AG08396 (cell line): ENCODE measurements around the gene TJP3.

Experiments
- DNase-seq: peaks from one replicate; pipeline ENCODE4 v3.0.0; 2012; ENCODE audit warnings: low spot score, mixed read lengths

Gene TJP3

DNA sequence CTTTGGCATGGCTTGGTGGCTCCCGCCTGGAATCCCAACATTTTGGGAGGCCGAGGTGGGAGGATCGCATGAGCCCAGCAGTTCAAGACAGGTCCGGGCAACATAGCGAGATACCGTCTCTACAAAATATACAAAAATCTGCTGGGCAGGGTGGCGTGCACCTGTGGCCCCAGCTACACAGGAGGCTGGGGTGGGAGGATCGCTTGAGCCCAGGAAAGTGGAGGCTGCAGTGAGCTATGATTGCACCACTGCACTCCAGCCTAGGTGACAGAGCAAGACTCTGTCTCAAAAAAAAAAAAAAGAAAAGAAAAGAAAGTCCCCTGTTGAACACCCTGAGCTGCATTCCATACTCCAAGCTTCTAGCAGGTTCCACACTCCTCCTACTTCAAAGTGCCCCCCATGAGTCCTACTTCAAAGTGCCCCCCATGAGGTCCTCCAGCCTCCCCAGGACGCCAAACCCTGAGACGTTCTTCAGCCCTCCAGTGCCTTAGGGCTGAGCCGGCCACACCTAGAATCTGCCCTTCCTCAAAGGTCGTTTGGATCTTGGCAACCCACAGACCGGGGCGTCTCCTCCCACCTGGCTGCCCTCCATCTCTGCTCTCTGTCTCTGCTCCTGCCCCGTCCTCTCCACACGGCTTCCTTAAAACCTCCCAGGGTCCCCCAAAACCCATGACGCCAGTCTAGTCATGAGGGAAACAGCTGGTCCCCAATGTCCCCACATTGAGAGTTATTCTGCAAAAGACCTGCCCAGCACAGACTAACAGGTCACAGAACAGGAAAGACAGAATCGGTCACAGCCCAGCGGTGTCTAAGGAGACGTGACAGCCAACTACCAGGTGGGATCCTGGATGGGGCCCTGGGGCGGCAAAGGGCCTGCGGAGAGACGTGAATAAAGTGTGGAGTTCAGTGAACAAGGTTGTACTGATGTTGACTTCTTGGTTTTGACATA, 4.8 kb downstream of the TJP3 start:
- DNase-seq = no peak

DNA sequence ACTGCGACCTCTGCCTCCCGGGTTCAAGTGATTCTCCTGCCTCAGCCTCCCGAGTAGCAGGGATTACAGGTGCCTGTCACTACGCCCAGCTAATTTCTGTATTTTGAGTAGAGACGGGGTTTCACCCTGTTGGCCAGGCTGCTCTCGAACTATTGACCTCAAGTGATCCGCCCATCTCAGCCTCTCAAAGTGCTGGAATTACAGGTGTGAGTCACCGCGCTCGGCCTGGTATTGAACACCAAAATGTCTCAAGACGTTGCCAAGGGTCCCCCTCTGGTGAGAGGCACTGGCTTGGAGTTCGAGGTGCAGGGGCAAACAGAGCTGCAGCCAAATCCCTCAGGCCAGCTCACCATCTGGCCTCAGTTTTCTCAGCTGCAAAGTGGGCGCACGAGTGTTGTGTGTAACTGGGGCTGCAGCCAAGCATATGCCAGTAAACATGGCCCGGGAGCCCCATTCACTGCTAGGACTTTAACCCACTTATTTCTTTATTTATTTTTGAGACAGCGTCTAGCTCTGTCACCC, 8.0 kb downstream of the TJP3 start:
- no peak for DNase-seq

DNA sequence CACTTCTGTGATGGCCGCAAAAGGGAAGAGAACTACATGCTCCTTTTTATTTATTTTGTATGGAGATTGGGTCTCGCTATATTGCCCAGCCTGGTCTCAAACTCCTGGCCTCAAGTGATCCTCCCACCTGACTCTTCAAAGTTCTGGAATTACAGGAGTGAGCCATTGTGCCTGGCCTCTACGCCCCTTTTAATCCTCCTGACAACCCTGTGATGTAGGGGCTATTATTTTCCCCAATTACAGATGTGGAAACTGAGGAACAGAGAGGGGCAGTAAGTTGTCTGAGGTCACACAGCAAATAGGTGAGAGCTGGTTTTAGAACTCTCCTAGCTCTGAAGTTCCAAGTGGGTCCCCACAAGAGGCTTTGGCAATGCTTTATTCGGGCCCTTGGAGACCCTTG, 11.7 kb downstream of the TJP3 start:
- no peak for DNase-seq

DNA sequence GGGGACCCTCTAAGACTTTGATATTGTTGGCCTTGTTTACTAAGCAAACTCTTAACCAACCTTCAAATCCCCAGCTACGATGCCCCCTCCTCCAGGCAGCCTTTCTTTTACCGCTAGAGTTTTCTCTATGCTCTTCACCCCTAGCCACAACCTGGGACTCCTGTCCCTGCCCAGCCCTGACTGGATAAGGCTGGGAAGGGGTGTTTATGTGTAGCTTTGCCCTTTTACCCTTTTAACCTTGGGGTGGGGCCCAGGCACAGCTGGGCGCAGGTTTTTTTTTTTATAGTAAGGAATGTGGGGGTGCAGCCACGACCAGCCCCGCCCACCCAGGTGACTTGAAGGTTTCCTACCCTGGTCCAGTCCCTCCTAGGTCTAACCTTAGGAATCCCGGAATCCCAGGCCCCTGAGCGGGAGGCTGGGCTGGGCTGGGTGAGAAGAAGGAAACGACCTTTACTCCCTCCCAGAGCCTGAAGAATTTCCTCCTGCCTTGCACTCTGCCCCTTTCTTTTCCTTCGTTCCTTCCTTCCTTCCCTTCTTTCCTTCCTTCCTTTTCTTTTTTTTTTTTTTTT, 12.2 kb downstream of the TJP3 start:
- DNase-seq = no peak

DNA sequence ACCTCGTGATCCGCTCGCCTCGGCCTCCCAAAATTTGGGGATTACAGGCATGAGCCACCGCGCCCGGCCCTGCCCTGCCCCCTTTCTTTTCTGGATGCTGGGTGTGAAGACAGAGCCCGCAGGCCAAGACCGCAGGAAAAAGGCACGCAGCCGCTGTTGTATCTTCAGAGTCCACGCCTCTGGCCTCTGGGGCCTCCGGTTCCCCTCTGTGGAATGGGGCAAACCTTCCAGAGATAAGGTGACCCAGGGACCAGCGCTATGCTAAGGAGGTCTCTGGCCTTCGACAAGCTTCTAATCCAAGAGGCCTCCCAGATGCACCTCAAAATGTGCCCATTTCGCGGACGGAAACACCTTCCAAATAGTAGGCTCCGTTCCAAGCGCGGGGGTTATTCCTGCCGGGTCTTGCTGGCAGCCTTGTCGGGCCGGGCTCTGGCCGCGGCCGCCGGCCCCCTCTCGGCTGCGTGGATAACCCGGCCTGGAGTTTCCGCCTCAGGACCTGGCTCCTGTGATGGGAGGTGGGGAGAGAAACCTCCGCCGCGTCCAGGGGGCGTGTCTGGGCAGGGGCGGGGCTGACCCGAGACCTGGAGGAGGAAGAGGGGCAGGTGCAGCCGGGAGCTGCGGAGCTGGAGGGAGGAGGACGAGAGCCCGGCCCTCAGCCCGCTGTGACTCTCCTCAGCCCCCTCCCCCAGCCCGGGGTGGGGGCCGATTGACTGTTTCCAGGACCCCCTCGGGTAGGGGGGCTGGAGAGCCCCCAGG, 13.1 kb downstream of the TJP3 start:
- peak; percentile 95 for DNase-seq

DNA sequence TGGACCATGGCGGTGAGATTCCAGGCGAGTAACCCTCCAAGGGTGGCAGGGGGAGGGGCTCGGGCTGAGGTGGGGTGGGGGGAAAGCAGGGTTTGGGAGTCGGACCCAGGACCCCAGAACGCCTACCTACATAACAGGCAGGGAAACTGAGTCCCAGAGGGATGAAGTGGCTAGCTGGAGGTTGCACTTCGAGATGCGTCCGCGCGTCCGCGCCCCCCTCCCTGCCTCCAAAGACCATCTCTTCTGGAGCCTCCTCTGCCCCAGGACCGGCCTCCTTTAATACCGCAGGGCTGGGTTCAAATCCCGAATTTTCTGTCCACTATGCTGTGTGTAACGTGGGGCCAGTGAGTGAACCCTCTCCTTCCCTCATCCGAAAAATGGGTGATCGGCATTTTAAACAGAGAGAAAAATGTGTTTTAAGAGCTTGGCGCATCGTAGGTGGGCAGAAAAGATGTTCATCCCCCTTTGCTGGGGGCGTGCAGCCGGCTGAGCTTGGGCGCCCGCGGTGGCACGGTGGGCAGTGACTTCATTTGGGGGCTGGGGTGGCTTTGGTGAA, 13.8 kb downstream of the TJP3 start:
- no peak for DNase-seq

DNA sequence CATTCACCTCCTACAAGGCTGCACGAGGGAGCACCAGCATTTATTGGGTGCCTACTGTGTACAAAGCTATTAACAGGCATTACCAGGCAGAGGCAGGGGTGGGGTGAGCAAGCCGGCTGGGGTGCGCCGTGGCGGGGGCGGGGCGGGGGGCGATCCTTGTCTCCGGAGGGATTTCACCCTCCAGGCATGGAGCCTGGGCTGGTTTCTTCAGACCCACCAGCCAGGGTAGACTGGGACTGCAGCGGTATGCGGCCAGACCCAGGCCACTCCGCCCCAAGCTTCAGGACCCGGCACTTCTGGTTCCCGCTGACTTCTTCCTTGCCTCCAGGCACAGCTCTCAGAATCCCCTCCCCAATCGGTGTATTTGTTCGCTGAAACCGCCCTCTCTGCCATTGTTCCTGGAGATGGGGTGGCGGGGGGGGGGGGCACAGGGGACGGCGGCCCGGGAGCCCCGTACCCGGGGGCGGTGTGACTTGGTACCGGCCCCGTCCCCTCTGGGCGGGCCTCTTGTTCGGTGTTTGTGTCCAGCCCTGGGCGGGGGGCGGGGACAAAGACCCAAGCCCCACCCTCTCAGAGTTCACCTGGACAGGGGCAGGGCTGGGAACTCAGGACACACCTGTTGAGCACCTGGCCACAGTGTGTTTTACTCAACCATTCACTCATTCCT, 14.4 kb downstream of the TJP3 start:
- no peak for DNase-seq

DNA sequence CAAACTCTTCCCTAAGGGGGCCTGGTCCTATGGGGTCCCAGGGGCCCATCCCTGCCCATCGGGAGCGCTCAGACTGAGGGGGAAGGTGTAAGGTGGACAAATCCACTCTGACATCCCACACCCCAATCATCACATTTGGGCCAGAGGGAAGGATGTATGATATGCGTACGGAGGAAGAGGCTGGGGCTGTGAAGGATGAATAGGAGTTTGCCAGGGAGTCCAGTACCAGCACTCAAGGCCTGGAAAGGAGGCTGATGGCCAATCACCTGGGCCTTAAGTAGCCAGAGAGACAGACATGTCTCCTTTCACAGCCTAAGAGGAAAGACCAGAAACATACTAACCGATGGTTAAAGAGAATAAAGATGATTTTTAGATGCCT, 14.9 kb downstream of the TJP3 start:
- DNase-seq = no peak

DNA sequence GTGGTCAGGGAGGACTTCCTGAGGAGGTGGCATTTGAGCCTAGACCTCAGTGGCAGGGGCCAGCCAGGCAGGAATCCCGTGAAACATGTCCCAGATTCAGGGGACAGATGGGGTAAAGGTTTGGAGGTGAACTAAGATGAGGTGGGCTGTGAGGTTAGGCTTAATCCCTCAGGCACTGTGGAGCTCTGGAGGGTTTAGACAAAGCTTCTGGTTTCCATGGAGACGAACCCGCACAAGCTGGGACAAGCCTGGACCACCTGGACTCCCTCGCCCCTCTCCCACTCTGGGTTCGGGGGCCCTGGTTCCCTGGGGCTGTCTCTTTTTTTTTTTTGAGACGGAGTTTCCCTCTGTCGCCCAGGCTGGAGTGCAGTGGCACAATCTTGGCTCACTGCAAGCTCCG, 15.7 kb downstream of the TJP3 start:
- DNase-seq = no peak

DNA sequence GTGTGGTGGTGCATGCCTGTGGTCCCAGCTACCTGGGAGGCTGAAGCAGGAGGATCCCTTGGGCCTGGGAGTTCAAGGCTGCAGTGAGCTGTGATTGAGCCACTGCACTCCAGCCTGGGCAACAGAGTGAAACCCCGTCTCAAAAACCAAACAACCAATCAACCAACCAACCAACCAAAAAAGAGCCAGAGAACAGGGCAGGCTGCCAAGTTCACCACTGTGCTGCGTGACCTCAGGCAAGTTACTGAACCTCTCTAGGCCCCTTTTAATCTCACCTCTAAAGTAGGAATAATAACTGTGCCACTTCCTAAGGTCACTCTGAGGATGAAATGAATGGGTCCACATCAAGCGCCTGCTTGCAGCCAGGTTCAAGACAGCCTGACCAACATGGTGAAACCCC, 16.9 kb downstream of the TJP3 start:
- DNase-seq = no peak

DNA sequence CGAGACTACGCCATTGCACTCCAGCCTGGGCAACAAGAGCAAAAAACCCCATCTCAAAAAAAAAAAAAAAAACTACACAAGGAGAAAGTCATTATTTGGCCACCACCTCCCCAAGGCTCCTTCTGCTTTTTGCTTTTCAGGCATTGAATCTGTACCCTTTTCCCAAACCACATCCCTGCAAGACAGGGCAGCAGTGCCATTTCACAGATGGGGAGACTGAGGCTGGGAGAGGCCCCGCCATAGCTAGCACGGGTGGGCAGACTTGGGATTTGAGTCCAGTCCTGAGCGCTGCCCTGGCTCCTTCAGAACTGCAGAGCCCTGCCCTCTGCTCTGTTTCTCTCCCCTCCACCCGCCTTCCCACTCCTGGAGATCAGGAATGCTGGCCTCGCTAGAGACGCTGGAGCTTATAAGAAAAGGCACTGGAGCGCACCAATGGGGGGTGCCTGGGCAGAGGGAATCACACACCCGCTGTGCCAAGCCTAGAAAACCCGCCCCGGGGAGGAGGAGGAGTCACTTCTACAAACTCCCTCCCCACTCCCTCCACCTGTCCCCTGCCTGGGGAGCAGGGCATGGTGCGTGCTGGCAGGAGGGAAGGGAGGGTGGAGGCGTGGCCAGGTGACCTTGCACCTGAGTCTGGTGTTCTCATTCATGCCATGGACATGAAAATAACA, 17.6 kb downstream of the TJP3 start:
- no peak for DNase-seq

DNA sequence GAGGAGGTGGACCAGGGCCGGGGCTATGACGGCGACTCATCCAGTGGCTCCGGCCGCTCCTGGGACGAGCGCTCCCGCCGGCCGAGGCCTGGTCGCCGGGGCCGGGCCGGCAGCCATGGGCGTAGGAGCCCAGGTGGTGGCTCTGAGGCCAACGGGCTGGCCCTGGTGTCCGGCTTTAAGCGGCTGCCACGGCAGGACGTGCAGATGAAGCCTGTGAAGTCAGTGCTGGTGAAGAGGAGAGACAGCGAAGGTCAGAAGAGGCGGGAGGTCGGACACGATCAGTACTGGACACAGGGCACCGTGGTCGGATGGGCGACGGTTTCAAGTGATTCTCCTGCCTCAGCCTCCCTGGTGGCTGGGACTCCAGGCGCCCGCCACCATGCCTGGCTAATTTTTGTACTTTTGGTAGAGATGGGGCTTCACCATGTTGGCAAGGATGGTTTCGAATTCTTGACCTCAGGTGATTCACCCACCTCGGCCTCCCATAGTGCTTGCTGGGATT, 22.3 kb downstream of the TJP3 start:
- DNase-seq = no peak

DNA sequence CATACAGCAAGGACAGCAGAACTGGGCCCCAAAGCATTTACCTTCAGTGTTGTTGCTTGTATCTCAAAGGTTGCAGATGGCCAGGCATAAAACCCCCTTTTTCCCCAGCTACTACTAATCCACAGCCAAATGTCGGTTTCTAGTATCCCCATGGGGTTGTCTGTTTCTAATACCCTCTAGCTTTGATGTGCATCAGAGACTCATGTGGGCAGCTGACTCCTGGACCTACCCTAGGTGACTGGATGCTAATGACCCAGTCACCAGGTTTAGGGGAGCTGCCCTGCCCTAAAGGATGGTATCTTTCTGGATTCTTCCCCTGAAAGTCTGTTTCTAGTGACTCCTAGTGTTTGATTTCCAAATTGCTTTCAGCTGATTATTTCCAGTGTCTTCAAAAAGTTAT, 23.9 kb downstream of the TJP3 start:
- DNase-seq = no peak

DNA sequence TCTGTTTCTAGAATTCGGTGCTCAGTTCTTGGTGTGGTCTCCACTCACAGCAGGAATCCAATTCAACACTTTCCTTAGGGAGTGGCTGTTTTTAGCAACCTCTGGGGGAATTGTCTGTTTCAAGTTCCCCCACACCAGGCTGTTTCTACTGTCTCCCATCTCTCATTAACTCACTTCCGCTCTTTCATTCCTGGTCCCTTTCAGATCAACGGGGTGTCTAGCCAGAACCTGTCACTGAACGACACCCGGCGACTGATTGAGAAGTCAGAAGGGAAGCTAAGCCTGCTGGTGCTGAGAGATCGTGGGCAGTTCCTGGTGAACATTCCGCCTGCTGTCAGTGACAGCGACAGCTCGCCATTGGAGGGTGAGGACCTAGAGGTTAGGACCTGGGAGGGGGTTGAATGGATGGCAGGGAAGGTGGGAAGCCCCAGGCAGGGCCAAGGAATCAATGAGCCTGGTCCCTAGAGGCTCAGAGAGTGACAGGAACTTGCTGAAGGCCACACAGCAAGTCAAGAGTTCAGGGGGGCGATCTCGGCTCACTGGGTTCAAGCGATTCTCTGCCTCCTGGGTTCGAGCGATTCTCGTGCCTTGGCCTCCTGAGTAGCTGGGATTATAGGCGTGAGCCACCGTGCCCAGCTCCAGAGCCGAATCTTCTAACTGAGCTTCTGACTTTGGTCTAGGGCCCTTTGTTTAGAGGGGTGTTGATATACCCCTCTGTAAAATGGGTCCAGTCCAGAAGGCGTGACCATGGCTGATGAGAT, 25.5 kb downstream of the TJP3 start:
- DNase-seq = no peak

DNA sequence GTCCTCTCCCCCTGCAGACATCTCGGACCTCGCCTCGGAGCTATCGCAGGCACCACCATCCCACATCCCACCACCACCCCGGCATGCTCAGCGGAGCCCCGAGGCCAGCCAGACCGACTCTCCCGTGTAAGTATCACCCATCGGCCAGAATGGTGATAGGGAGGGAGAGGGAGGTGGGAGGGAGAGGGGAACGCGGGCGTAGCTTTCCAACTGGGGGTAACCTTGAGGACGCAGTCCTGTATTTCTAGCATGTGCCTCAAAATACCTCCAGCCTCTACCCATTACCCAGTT, 26.1 kb downstream of the TJP3 start:
- no peak for DNase-seq

DNA sequence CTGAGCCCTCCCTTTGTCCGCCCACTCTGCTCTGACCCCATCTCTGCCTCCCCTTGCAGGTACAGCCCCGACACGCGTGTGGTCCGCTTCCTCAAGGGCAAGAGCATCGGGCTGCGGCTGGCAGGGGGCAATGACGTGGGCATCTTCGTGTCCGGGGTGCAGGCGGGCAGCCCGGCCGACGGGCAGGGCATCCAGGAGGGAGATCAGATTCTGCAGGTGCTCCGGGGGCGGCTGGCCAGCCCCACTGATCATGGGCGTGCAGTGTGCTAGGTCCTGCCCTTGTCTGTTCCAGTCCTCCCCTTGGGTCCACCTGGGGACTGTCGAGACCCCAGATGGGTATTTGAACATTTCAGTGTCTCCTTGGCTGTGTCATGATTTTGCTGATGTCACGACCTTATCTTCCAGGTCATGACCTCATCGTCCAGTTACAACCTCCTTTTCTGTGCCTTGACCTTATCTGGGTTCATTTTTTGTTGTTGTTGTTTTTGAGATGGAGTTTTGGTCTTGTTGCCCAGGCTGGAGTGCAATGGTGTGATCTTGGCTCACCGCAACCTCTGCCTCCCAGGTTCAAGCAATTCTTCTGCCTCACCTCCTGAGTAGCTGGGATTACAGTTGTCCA, 28.0 kb downstream of the TJP3 start:
- no peak for DNase-seq

DNA sequence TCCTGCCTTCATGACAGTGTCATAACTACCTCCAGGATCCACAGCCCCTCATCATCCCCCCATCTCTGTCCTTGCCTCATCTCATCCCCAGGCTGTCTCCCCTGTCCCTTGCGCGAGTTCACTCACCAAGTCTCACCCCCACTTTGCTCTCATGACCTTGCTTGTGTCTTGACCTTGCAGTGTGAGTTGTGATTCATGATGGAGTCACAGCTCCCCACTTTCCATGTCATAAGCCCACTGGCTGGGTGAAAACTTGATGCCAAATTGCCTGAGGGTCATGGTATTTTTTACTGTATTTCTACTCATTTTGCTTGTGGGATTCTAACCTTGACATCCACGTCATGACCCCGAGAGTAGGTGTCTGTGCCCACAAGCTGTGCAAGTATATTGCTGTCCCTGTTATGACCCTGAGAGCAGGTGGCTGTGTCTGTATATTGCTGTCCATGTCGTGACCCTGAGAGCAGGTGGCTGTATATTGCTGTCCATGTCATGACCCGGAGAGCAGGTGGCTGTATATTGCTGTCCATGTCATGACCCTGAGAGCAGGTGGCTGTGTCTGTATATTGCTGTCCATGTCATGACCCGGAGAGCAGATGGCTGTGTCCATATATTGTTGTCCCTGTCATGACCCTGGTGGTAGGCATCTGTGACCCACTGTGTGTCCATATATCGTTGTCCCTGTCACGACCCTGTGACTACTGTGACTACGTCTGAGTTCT, 29.5 kb downstream of the TJP3 start:
- no peak for DNase-seq

DNA sequence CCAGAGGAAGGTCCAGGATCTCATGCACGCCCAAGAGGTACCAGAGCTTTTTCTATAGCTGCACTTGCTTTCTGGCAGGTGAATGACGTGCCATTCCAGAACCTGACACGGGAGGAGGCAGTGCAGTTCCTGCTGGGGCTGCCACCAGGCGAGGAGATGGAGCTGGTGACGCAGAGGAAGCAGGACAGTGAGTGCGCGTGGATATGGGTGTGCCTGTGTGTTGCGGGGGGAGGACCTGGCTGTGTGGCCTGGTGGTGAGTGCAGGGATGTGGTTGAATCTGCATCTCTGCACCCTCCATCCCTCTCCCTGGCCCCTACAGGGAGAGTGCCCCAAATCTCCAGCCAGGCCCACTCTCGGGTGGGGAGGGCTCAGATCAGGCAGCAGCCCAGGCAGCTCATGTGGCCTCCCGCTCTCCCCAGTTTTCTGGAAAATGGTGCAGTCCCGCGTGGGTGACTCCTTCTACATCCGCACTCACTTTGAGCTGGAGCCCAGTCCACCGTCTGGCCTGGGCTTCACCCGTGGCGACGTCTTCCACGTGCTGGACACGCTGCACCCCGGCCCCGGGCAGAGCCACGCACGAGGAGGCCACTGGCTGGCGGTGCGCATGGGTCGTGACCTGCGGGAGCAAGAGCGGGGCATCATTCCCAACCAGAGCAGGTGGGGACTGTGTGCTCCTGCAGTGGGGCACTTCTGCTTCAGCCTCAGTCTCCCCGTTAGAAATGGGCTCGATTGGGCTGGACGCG, 30.5 kb downstream of the TJP3 start:
- no peak for DNase-seq

DNA sequence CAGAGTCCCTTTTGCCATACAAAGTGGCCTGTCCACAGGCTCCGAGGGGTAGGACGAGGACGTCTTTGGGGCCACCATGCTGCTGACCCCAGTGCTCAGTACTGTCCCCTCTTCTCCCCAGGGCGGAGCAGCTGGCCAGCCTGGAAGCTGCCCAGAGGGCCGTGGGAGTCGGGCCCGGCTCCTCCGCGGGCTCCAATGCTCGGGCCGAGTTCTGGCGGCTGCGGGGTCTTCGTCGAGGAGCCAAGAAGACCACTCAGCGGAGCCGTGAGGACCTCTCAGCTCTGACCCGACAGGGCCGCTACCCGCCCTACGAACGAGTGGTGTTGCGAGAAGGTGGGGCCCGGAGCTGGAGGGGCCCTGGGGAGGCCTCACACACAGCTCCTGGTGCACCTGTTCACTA, 32.2 kb downstream of the TJP3 start:
- no peak for DNase-seq
